Endothelial cell of umbilical vein (primary cell): Measurements from ENCODE around the gene SIAE. TPM values are rescaled to one million over a fixed set of nuclear protein-coding genes. Genes with fewer than 3 reads are reported as not detected.

Source experiments
- BruUV-seq: library from RNA; stranded (reverse); fragments of 400-500 nt; replicated peaks from 2 replicates; lab custom pipeline; 2021; lab: Mats Ljungman, UMichigan
- CTCF ChIA-PET: fragments of 300-600, 350-600 bp; sonication (Branson Sonifier 250); formaldehyde crosslinking; loops from one replicate; lab custom pipeline; 2021; ENCODE audit warnings: antibody characterized with exemption, inconsistent platforms; lab: Charles Lee
- POLR2A ChIA-PET: fragments of 300-600, 350-600 bp; sonication (Branson Sonifier 250); formaldehyde crosslinking; loops from one replicate; lab custom pipeline; 2021; ENCODE audit warnings: antibody characterized with exemption, inconsistent platforms; lab: Charles Lee
- DNase-seq: peaks from one replicate; pipeline ENCODE4 v3.0.0-alpha.2; 2011; ENCODE audit warnings: low read depth, low spot score
- FAIRE-seq: peaks from 2 replicates; lab custom pipeline; 2011; peaks lifted over from hg19 to GRCh38; lab: Jason Lieb, UNC
- H2AFZ ChIP-seq: 2 replicates; pipeline ENCODE4 v1.6.0; 2012; ENCODE audit warnings: low read depth, low read length, control low read depth, inconsistent platforms
- H3K27ac ChIP-seq: 2 replicates; pipeline ENCODE4 v1.5.1; 2011; ENCODE audit warnings: low read depth, mild to moderate bottlenecking, control low read depth, low read length, moderate library complexity; ENCODE audit not compliant: insufficient read depth
- H3K27me3 ChIP-seq, 2 experiments: 2 replicates each; pipeline versions ENCODE4 v1.6.0 to v1.6.1; 2011; ENCODE audit warnings: low read length in 2 of 2, mixed read lengths in 1 of 2; ENCODE audit not compliant: control insufficient read depth in 2 of 2, insufficient read depth in 2 of 2
- H3K36me3 ChIP-seq, 2 experiments: 2 replicates in 1 of 2; 3 replicates in 1 of 2; pipeline ENCODE4 v1.5.1; 2011; ENCODE audit warnings: low read length in 2 of 2, mild to moderate bottlenecking in 1 of 2, moderate library complexity in 1 of 2; ENCODE audit not compliant: control insufficient read depth in 2 of 2, insufficient read depth in 2 of 2; ENCODE audit errors: extremely low read depth in 1 of 2
- H3K4me1 ChIP-seq: 3 replicates; pipeline ENCODE4 v1.5.1; 2011; ENCODE audit warnings: mild to moderate bottlenecking, low read length; ENCODE audit not compliant: control insufficient read depth, insufficient read depth; ENCODE audit errors: extremely low read depth
- H3K4me2 ChIP-seq: 2 replicates; pipeline ENCODE4 v1.6.1; 2011; ENCODE audit warnings: low read length, control low read depth, mixed read lengths; ENCODE audit not compliant: insufficient read depth
- H3K4me3 ChIP-seq, 3 experiments: fragments of 200-600 bp in 1 of 3; sonication (generic), shearing (Covaris generic) in 1 of 3; replicated peaks in 1 of 3; 2 replicates each; pipeline ENCODE4 v1.5.1; 2011 to 2016; ENCODE audit warnings: control low read depth in 3 of 3, low read length in 3 of 3, mild to moderate bottlenecking in 2 of 3, inconsistent platforms in 1 of 3, low read depth in 1 of 3, moderate library complexity in 1 of 3; ENCODE audit not compliant: insufficient read depth in 1 of 3
- H3K79me2 ChIP-seq: 2 replicates; pipeline ENCODE4 v1.6.0; 2012; ENCODE audit warnings: low read length, inconsistent platforms; ENCODE audit not compliant: control insufficient read depth, insufficient read depth
- H3K9ac ChIP-seq: replicated peaks from 2 replicates; pipeline ENCODE3; 2011; ENCODE audit warnings: low read length, control low read depth; ENCODE audit not compliant: insufficient read depth; ENCODE audit errors: extremely low read depth
- H3K9me1 ChIP-seq: replicated peaks from 3 replicates; pipeline ENCODE4 v1.6.0; 2011; ENCODE audit warnings: mild to moderate bottlenecking, low read length; ENCODE audit not compliant: control insufficient read depth, insufficient read depth; ENCODE audit errors: extremely low read depth
- H3K9me3 ChIP-seq: replicated peaks from 2 replicates; pipeline ENCODE4 v1.5.1; 2012; ENCODE audit warnings: low read length, inconsistent platforms; ENCODE audit not compliant: control insufficient read depth, insufficient read depth
- H4K20me1 ChIP-seq: replicated peaks from 2 replicates; pipeline ENCODE3; 2011; ENCODE audit warnings: mild to moderate bottlenecking, low read length; ENCODE audit not compliant: control insufficient read depth, insufficient read depth; ENCODE audit errors: extremely low read depth
- CTCF ChIP-seq, 2 donors: IDR thresholded peaks; 1 replicate in 1 of 2; 2 replicates in 1 of 2; pipeline ENCODE4 v1.5.1; 2011; ENCODE audit warnings: low read length in 2 of 2, mild to moderate bottlenecking in 2 of 2, moderate library complexity in 2 of 2, control low read depth in 1 of 2, inconsistent platforms in 1 of 2, low read depth in 1 of 2; ENCODE audit not compliant: insufficient read depth in 1 of 2; ENCODE audit errors: extremely low read depth in 1 of 2
- EZH2 ChIP-seq: IDR thresholded peaks from 2 replicates; pipeline ENCODE4 v1.6.1; 2012; ENCODE audit warnings: borderline replicate concordance, low read depth, mild to moderate bottlenecking, moderate library complexity, low read length, inconsistent platforms; ENCODE audit not compliant: severe bottlenecking
- FOS ChIP-seq: IDR thresholded peaks from 2 replicates; pipeline ENCODE4 v1.6.1; 2011; ENCODE audit warnings: mild to moderate bottlenecking, low read length, moderate library complexity, borderline replicate concordance; ENCODE audit not compliant: insufficient read depth
- GATA2 ChIP-seq: IDR thresholded peaks from 2 replicates; pipeline ENCODE4 v1.7.0; 2011; ENCODE audit warnings: low read depth, mild to moderate bottlenecking, moderate library complexity, mixed read lengths, low read length; ENCODE audit not compliant: insufficient read length, insufficient read depth
- JUN ChIP-seq: IDR thresholded peaks from 2 replicates; pipeline ENCODE4 v1.6.1; 2011; ENCODE audit warnings: borderline replicate concordance, low read depth; ENCODE audit not compliant: insufficient read length, insufficient read depth
- MYC ChIP-seq: IDR thresholded peaks from one replicate; pipeline ENCODE4 v1.6.1; 2011; ENCODE audit warnings: mild to moderate bottlenecking, low read depth, low read length
- POLR2A ChIP-seq: IDR thresholded peaks from 2 replicates; pipeline ENCODE4 v1.6.1; 2012; ENCODE audit warnings: low read depth, mild to moderate bottlenecking, control low read depth, low read length
- POLR2AphosphoS5 ChIP-seq: IDR thresholded peaks from 2 replicates; pipeline ENCODE4 v1.6.1; 2012; ENCODE audit warnings: low read depth, mild to moderate bottlenecking, control low read depth, low read length, moderate library complexity; ENCODE audit not compliant: insufficient read depth
- dilution Hi-C: fragments of 300-500 bp; cut with MboI; formaldehyde crosslinking; loops from one replicate; pipeline ENCODE4 v1.15.0; 2019; ENCODE audit warnings: low sequenced_read_pairs; ENCODE audit not compliant: extremely low pct_ligation_motif_present
- intact Hi-C: fragments of 100-400 bp; cut with micrococcal nuclease; formaldehyde crosslinking; loops from one replicate; pipeline ENCODE4 v1.10.0; 2022
- polyA plus RNA-seq, 4 experiments: library from polyadenylated mRNA; depleted of rRNA in 3 of 4; stranded (reverse) in 3 of 4; unstranded in 1 of 4; fragments of >200 nt; gene quantifications; 2 replicates each; pipeline versions ENCODE4 v1.2.1 to v1.2.3, GENCODE V29; 2011 to 2012; ENCODE audit warnings: missing spikeins in 1 of 4
- total RNA-seq: library from RNA; stranded (reverse); gene quantifications from 2 replicates; pipeline ENCODE4 v1.2.3, GENCODE V29; 2021
- TF ChIP-seq, protein P1 (sequence below): IDR thresholded peaks from 2 replicates; pipeline ENCODE4 v1.6.1; 2011; ENCODE audit not compliant: insufficient read depth, insufficient read length

The SIAE gene
- total and polyA plus RNA-seq, 2 donors (not counting 3 experiments of a cell fraction or from before 2014, with no cell fraction given) = 16.9 to 23.9 TPM

DNA sequence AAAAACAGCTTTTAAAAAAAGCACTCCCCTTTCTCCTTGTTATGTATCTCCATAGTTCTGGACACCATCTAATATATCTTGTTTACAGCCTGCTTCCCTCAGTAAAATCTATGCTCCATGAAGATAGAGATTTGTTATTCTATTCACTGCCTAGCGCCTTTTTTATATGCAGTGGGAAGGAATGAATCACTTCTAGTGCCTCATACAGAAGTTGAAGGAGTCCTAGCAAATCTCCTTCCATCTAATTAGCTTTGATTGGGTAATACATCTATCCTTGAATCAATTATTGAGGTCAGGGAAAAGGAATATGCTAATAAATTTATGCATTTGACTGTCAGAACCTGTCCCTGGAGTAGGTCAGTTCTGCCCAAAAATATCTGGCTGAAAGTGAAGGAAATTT lies 26.0 kb upstream of the SIAE start:
- Histone ChIP-seq H3K27me3 (peaks cover 6 to 20% of the 10 kb centered on the region in 2 experiments), H3K4me3 (no peak overlapping the region), H3K27ac (no peak overlapping the region), H4K20me1 (no peaks in the 10 kb centered on the region), H3K9ac (no peak overlapping the region), H3K79me2 (no peaks in the 10 kb centered on the region), H3K4me1 (no peaks in the 10 kb centered on the region), H3K9me1 (no peaks in the 10 kb centered on the region), H2AFZ (no peak overlapping the region), H3K36me3 (no peaks in the 10 kb centered on the region), H3K9me3 (no peaks in the 10 kb centered on the region), H3K4me2 (no peak overlapping the region)
- dilution Hi-C loops (no loop called here), intact Hi-C loops (no loop called here)
- ChIA-PET CTCF (interaction anchor here (1.2 to 1.5 kb wide), 3 partner anchors 14 to 47 kb away, joined by 4 to 5 read pairs (median 4); no protein-coding TSS in a partner anchor), POLR2A (no interaction called here)
- BruUV-seq = no TSS peak
- FAIRE-seq (no peak), DNase-seq (no peak)
- TF ChIP-seq EZH2 (no peak), MYC (no peak), POLR2A (no peak), POLR2AphosphoS5 (no peak), JUN (no peak)

GRCh38 chr11:124693142-124693541 lies 19.6 kb upstream of the SIAE start:
- Histone ChIP-seq H3K79me2 (no peaks in the 10 kb centered on the region), H2AFZ (no peak overlapping the region), H3K4me1 (no peaks in the 10 kb centered on the region), H3K9me3 (no peaks in the 10 kb centered on the region), H4K20me1 (no peaks in the 10 kb centered on the region), H3K4me2 (no peak overlapping the region), H3K36me3 (no peaks in the 10 kb centered on the region), H3K9me1 (no peaks in the 10 kb centered on the region), H3K9ac (no peak overlapping the region), H3K27me3 (no peaks in the 10 kb centered on the region), H3K27ac (no peak overlapping the region), H3K4me3 (no peak overlapping the region)
- intact Hi-C loops (no loop called here), dilution Hi-C loops (no loop called here)
- no TSS peak for BruUV-seq
- TF ChIP-seq, protein P1, sequence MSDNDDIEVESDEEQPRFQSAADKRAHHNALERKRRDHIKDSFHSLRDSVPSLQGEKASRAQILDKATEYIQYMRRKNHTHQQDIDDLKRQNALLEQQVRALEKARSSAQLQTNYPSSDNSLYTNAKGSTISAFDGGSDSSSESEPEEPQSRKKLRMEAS = no peak
- TF ChIP-seq JUN (no peak), GATA2 (no peak), FOS (no peak), POLR2A (no peak), MYC (no peak), EZH2 (no peak), CTCF (IDR thresholded peaks at IDR 0.05; ENCODE audit: extremely low read depth in 1 of 2, insufficient read depth in 1 of 2, low read depth in 1 of 2, low read length in 2 of 2) (no peak), POLR2AphosphoS5 (no peak)
- FAIRE-seq = no peak
- ChIA-PET CTCF (no interaction called here), POLR2A (no interaction called here)
- DNase-seq = no peak
